GM12875 (cell line): ENCODE data around the gene PSMD12.
"Not testable (repeated sequence)": the region's sequence is repeated elsewhere in the genome, so short reads cannot be mapped to it uniquely, and the experiment has no call there.

Experiments used
- H3K4me3 ChIP-seq: one replicate; pipeline ENCODE4 v1.5.1; 2011; ENCODE audit warnings: low read depth, low read length, control low read depth
- TF ChIP-seq, protein P1 (sequence below): IDR thresholded peaks from 2 replicates; pipeline ENCODE4 v1.5.1; 2011; ENCODE audit warnings: low read depth, mild to moderate bottlenecking, control low read depth, inconsistent platforms, low read length, moderate library complexity, borderline replicate concordance; ENCODE audit not compliant: insufficient read depth

PSMD12 gene

DNA sequence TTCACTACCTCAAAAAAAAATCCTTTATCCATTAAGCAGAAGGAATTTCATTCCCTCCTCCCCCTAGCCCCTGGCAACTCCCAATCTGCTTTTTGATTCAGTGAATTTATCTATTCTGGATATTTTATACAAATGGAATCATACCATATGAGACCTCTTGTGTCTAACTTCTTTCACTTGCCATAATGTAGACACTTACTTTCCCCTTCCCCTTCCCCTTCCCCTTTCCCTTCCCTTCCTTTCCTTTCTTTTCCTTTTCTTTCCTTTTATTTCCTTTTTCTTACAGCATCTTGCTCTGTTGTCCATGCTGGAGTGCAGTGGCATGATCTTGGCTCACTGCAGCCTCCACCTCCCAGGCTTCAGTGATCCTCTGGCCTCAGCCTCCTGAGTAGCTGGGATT is 50.5 kb downstream of the PSMD12 start:
- no peak overlapping the region for H3K4me3 ChIP-seq
- TF ChIP-seq, protein P1, sequence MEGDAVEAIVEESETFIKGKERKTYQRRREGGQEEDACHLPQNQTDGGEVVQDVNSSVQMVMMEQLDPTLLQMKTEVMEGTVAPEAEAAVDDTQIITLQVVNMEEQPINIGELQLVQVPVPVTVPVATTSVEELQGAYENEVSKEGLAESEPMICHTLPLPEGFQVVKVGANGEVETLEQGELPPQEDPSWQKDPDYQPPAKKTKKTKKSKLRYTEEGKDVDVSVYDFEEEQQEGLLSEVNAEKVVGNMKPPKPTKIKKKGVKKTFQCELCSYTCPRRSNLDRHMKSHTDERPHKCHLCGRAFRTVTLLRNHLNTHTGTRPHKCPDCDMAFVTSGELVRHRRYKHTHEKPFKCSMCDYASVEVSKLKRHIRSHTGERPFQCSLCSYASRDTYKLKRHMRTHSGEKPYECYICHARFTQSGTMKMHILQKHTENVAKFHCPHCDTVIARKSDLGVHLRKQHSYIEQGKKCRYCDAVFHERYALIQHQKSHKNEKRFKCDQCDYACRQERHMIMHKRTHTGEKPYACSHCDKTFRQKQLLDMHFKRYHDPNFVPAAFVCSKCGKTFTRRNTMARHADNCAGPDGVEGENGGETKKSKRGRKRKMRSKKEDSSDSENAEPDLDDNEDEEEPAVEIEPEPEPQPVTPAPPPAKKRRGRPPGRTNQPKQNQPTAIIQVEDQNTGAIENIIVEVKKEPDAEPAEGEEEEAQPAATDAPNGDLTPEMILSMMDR: no peak

DNA sequence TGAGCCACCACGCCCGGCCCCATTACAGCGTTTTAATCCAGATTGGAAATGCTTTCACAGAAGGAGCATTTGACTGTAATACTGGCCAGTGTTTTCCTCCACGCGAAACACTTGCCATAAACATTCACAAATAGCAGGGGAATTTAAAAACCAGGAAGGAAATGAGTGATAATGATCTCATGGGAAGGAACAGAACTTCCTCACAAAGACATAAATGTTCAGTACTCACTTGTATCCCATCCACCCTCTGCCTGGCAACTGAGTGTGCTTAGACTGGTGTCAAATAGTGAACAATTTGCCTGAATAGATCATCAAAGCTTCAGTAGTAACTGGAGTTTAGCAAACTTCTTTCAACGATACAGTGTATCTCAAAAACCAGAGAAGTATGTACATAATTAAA is 54.1 kb downstream of the PSMD12 start:
- TF ChIP-seq, protein P1: no peak
- H3K4me3 ChIP-seq: no peak overlapping the region

DNA sequence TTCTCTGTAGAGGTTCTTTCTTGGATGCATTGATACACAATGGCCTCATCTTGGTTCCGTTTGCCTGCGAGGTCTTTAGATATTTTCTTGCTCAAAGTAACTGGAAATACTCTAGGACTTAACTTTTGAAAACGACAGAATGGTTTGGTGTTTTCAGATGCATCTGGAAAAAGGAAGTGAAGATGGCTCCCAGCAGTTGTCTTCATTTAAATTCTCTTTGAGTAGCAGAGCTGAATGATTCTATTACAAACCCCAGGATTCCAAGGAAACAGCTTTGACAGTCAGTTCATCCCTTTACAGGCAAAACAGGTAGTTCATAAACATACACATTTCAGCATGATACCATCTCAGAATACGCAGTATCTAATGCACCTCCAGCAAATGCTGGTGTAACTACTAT is 54.8 kb downstream of the PSMD12 start:
- TF ChIP-seq, protein P1: no peak

DNA sequence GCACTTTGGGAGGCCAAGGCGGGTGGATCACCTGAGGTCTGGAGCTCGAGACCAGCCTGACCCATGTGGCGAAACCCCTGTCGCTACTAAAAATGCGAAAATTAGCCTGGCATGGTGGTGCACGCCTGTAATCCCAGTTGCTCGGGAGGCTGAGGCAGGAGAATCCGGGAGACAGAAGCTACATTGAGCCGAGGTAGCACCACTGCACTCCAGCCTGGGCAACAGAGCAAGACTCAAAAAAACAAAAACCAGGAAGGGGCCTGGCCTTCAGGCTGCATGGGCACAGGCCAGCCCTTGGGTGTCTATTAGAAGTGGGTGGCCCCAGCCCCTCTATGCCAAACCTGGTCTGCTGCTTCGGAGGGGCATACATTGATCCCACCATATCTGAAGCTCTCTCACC is 56.0 kb downstream of the PSMD12 start:
- H3K4me3 ChIP-seq: no peak overlapping the region
- TF ChIP-seq, protein P1: no peak

More for the DNA sequence above, 54.8 kb downstream of the PSMD12 start:
- no peak overlapping the region for H3K4me3 ChIP-seq

DNA sequence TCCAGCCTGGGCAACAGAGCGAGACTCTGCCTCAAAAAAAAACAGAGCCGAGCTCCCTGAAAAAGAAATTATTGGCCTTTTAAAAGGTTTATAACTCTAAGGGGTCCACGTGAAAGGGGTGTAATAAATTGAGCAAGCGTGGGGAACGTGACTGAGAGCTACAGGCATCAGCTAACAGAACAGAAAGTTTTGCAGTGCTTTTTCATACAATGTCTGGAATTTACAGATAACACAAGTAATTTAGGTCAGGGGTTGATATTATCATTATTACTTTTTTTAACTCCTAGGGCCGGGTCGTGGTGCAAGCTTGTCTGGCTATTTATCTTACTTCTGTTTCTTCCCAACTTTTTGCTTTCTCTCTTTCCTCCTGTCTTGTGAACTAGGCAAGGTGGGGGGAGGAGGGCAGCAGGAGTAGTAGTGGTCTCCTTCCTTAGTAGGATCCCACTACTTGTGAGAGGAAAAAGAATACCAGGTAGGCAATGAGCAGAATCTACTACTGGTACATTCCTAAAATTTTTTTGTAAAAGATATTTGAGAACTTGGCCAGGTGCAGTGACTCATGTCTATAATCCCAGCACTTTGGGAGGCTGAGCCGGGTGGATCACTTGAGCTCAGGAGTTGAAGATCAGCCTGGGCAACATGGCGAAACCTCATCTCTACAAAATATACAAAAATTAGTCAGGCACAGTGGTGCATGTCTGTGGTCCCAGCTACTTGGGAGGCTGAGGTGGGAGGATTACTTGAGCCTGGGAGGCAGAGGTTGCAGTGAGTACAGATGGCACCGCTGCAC is 60.7 kb downstream of the PSMD12 start:
- not testable (repeated sequence) for H3K4me3 ChIP-seq

DNA sequence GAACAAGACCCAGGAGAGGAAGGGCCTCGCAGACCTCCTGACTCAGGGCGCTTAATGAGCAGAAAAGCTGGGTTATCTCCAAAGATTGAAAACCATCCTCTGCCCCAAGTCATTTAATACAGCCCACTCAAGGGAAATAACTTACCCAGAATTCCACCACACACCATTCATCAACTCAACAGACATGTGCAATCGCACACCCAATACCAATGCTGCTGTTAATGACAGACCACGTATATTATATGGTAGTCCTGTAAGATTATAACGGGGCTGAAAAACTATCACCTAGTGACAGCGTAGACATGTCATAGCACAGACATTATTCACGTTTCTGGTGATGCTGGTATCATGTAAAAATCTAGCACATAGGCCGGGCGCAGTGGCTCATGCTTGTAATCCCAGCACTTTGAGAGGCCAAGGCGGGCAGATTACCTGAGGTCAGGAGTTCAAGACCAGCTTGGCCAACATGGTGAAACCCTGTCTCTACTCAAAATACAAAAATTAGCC is 68.9 kb downstream of the PSMD12 start:
- no peak overlapping the region for H3K4me3 ChIP-seq
- TF ChIP-seq, protein P1: no peak

DNA sequence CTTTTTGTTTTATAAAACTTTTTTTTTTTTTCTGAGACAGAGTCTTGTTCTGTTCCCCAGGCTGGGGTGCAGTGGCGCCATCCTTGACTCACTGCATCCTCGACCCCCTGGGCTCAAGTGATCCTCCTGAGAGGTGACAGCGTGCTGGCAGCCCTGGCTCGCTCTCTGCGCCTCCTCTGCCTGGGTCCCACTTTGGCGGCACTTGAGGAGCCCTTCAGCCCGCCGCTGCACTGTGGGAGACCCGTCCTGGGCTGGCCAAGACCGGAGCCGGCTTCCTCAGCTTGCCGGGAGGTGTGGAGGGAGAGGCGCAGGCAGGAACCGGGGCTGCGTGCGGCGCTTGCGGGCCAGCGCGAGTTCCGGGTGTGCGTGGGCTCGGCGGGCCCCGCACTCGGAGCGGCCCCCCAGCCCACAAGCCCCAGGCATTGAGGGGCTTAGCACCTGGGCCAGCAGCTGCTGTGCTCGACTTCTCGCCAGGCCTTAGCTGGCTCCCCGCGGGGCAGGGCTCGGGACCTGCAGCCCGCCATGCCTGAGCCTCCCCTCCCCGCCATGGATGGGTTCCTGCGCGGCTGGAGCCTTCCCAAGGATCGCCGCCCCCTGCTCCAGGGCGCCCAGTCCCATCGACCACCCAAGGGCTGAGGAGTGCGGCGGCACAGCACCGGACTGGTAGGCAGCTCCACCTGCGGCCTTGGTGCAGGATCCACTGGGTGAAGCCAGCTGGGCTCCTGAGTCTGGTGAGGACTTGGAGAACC is 71.8 kb downstream of the PSMD12 start:
- H3K4me3 ChIP-seq: no peak overlapping the region
- TF ChIP-seq, protein P1: no peak
